ENCODE data around the gene GLOD5.

Gene GLOD5

GRCh38 chrX:48753708-48754228, 7.8 kb upstream of the GLOD5 start:
- H3K27ac ChIP-seq (ENCODE audit: insufficient read depth in 1 of 2, low read depth in 1 of 2, low read length in 2 of 2, poor library complexity in 1 of 2, severe bottlenecking in 2 of 2) = no peak overlapping the region
- H3K4me1 ChIP-seq (ENCODE audit: control extremely low read depth in 1 of 4, control insufficient read depth in 4 of 4, insufficient read depth in 4 of 4, low read length in 3 of 4) = no peaks in the 10 kb centered on the region
- H3K9me3 ChIP-seq (ENCODE audit: control extremely low read depth in 1 of 5, control insufficient read depth in 4 of 5, insufficient read depth in 2 of 5, low read depth in 1 of 5, low read length in 4 of 5) = no peaks in the 10 kb centered on the region
- no peak for DNase-seq
- no peak overlapping the region for H3K4me3 ChIP-seq (ENCODE audit: control insufficient read depth in 1 of 7, extremely low read depth in 1 of 7, insufficient read depth in 4 of 7, low read depth in 2 of 7, low read length in 6 of 7)
- peaks cover 0 to 4% (median 0%) of the 10 kb centered on the region in 5 experiments for H3K27me3 ChIP-seq (replicated peaks in 2 of 5; ENCODE audit: control insufficient read depth in 4 of 5, insufficient read depth in 5 of 5, low read length in 4 of 5)
- 79% methylated on average over 8 of the region's 8 CpGs for WGBS (ENCODE audit: insufficient coverage)
- CTCF ChIA-PET = no interaction called here
- H3K36me3 ChIP-seq (ENCODE audit: control insufficient read depth in 4 of 4, insufficient read depth in 4 of 4, low read length in 3 of 4) = no peaks in the 10 kb centered on the region
- POLR2A ChIA-PET = no interaction called here

- Histone ChIP-seq H3K27me3 (replicated peaks in 2 of 5; ENCODE audit: control insufficient read depth in 4 of 5, insufficient read depth in 5 of 5, low read length in 4 of 5) (peaks cover 0 to 4% (median 0%) of the 10 kb centered on the region in 5 experiments), H3K36me3 (ENCODE audit: control insufficient read depth in 4 of 4, insufficient read depth in 4 of 4, low read length in 3 of 4) (no peaks in the 10 kb centered on the region), H3K27ac (ENCODE audit: insufficient read depth in 1 of 2, low read depth in 1 of 2, low read length in 2 of 2, poor library complexity in 1 of 2, severe bottlenecking in 2 of 2) (no peak overlapping the region), H3K4me1 (ENCODE audit: control extremely low read depth in 1 of 4, control insufficient read depth in 4 of 4, insufficient read depth in 4 of 4, low read length in 3 of 4) (no peaks in the 10 kb centered on the region), H3K4me3 (ENCODE audit: control insufficient read depth in 1 of 7, extremely low read depth in 1 of 7, insufficient read depth in 4 of 7, low read depth in 2 of 7, low read length in 6 of 7) (no peak overlapping the region), H3K9me3 (ENCODE audit: control extremely low read depth in 1 of 5, control insufficient read depth in 4 of 5, insufficient read depth in 2 of 5, low read depth in 1 of 5, low read length in 4 of 5) (no peaks in the 10 kb centered on the region)
- CTCF ChIA-PET = no interaction called here
- POLR2A ChIA-PET = no interaction called here
- WGBS (ENCODE audit: insufficient coverage) = 78% methylated on average over 8 of the region's 8 CpGs
- no peak for DNase-seq
Measured at GRCh38 chrX:48754238-48754637, 7.3 kb upstream of the GLOD5 start.

GRCh38 chrX:48769230-48769629, 7.7 kb downstream of the GLOD5 start:
- CTCF ChIA-PET = interaction anchor here (0.8 kb wide), 1 partner anchor 14 kb away, joined by 3 read pairs; no protein-coding TSS in a partner anchor
- DNase-seq = no peak
- Histone ChIP-seq H3K9me3 (ENCODE audit: control extremely low read depth in 1 of 5, control insufficient read depth in 4 of 5, insufficient read depth in 2 of 5, low read depth in 1 of 5, low read length in 4 of 5) (no peaks in the 10 kb centered on the region), H3K27ac (ENCODE audit: insufficient read depth in 1 of 2, low read depth in 1 of 2, low read length in 2 of 2, poor library complexity in 1 of 2, severe bottlenecking in 2 of 2) (no peak overlapping the region), H3K36me3 (ENCODE audit: control insufficient read depth in 4 of 4, insufficient read depth in 4 of 4, low read length in 3 of 4) (no peaks in the 10 kb centered on the region), H3K4me1 (ENCODE audit: control extremely low read depth in 1 of 4, control insufficient read depth in 4 of 4, insufficient read depth in 4 of 4, low read length in 3 of 4) (peaks cover 0 to 3% (median 1%) of the 10 kb centered on the region in 4 experiments), H3K4me3 (ENCODE audit: control insufficient read depth in 1 of 7, extremely low read depth in 1 of 7, insufficient read depth in 4 of 7, low read depth in 2 of 7, low read length in 6 of 7) (no peak overlapping the region), H3K27me3 (replicated peaks in 2 of 5; ENCODE audit: control insufficient read depth in 4 of 5, insufficient read depth in 5 of 5, low read length in 4 of 5) (no peaks in the 10 kb centered on the region)
- WGBS (ENCODE audit: insufficient coverage) = 100% methylated on average over 2 of the region's 6 CpGs
- POLR2A ChIA-PET = no interaction called here

GRCh38 chrX:48770296-48770695, 8.7 kb downstream of the GLOD5 start:
- no peaks in the 10 kb centered on the region for H3K27me3 ChIP-seq (replicated peaks in 2 of 5; ENCODE audit: control insufficient read depth in 4 of 5, insufficient read depth in 5 of 5, low read length in 4 of 5)
- H3K27ac ChIP-seq (ENCODE audit: insufficient read depth in 1 of 2, low read depth in 1 of 2, low read length in 2 of 2, poor library complexity in 1 of 2, severe bottlenecking in 2 of 2) = no peak overlapping the region
- CTCF ChIA-PET = no interaction called here
- POLR2A ChIA-PET = no interaction called here
- H3K9me3 ChIP-seq (ENCODE audit: control extremely low read depth in 1 of 5, control insufficient read depth in 4 of 5, insufficient read depth in 2 of 5, low read depth in 1 of 5, low read length in 4 of 5) = no peaks in the 10 kb centered on the region
- H3K36me3 ChIP-seq (ENCODE audit: control insufficient read depth in 4 of 4, insufficient read depth in 4 of 4, low read length in 3 of 4) = no peaks in the 10 kb centered on the region
- no peak for DNase-seq
- 84% methylated on average over 6 of the region's 6 CpGs for WGBS (ENCODE audit: insufficient coverage)
- H3K4me1 ChIP-seq (ENCODE audit: control extremely low read depth in 1 of 4, control insufficient read depth in 4 of 4, insufficient read depth in 4 of 4, low read length in 3 of 4) = peaks cover 0 to 3% (median 1%) of the 10 kb centered on the region in 4 experiments
- no peak overlapping the region for H3K4me3 ChIP-seq (ENCODE audit: control insufficient read depth in 1 of 7, extremely low read depth in 1 of 7, insufficient read depth in 4 of 7, low read depth in 2 of 7, low read length in 6 of 7)

GRCh38 chrX:48772602-48773001, 11.1 kb downstream of the GLOD5 start:
- no peaks in the 10 kb centered on the region for H3K36me3 ChIP-seq (ENCODE audit: control insufficient read depth in 4 of 4, insufficient read depth in 4 of 4, low read length in 3 of 4)
- 92% methylated on average over 3 of the region's 6 CpGs for WGBS (ENCODE audit: insufficient coverage)

GRCh38 chrX:48776818-48777439, 15.4 kb downstream of the GLOD5 start:
- DNase-seq = no peak
- 82% methylated on average over 9 of the region's 13 CpGs for WGBS (ENCODE audit: insufficient coverage)
- Histone ChIP-seq H3K36me3 (ENCODE audit: control insufficient read depth in 4 of 4, insufficient read depth in 4 of 4, low read length in 3 of 4) (no peaks in the 10 kb centered on the region), H3K9me3 (ENCODE audit: control extremely low read depth in 1 of 5, control insufficient read depth in 4 of 5, insufficient read depth in 2 of 5, low read depth in 1 of 5, low read length in 4 of 5) (peaks cover 0 to 2% (median 0%) of the 10 kb centered on the region in 5 experiments), H3K27ac (ENCODE audit: insufficient read depth in 1 of 2, low read depth in 1 of 2, low read length in 2 of 2, poor library complexity in 1 of 2, severe bottlenecking in 2 of 2) (no peak overlapping the region), H3K4me1 (ENCODE audit: control extremely low read depth in 1 of 4, control insufficient read depth in 4 of 4, insufficient read depth in 4 of 4, low read length in 3 of 4) (no peaks in the 10 kb centered on the region), H3K27me3 (replicated peaks in 2 of 5; ENCODE audit: control insufficient read depth in 4 of 5, insufficient read depth in 5 of 5, low read length in 4 of 5) (no peaks in the 10 kb centered on the region), H3K4me3 (ENCODE audit: control insufficient read depth in 1 of 7, extremely low read depth in 1 of 7, insufficient read depth in 4 of 7, low read depth in 2 of 7, low read length in 6 of 7) (no peak overlapping the region)
- CTCF ChIA-PET = no interaction called here
- POLR2A ChIA-PET = no interaction called here

More at GRCh38 chrX:48772602-48773001, 11.1 kb downstream of the GLOD5 start:
- ChIA-PET CTCF (interaction anchor here (2.1 kb wide), 1 partner anchor 59 kb away, joined by 5 read pairs; no protein-coding TSS in a partner anchor), POLR2A (no interaction called here)
- Histone ChIP-seq H3K9me3 (ENCODE audit: control extremely low read depth in 1 of 5, control insufficient read depth in 4 of 5, insufficient read depth in 2 of 5, low read depth in 1 of 5, low read length in 4 of 5) (no peaks in the 10 kb centered on the region), H3K27ac (ENCODE audit: insufficient read depth in 1 of 2, low read depth in 1 of 2, low read length in 2 of 2, poor library complexity in 1 of 2, severe bottlenecking in 2 of 2) (no peak overlapping the region), H3K4me1 (ENCODE audit: control extremely low read depth in 1 of 4, control insufficient read depth in 4 of 4, insufficient read depth in 4 of 4, low read length in 3 of 4) (no peaks in the 10 kb centered on the region), H3K4me3 (ENCODE audit: control insufficient read depth in 1 of 7, extremely low read depth in 1 of 7, insufficient read depth in 4 of 7, low read depth in 2 of 7, low read length in 6 of 7) (no peak overlapping the region), H3K27me3 (replicated peaks in 2 of 5; ENCODE audit: control insufficient read depth in 4 of 5, insufficient read depth in 5 of 5, low read length in 4 of 5) (no peaks in the 10 kb centered on the region)
- DNase-seq = no peak

- Histone ChIP-seq H3K27me3 (replicated peaks in 2 of 5; ENCODE audit: control insufficient read depth in 4 of 5, insufficient read depth in 5 of 5, low read length in 4 of 5) (no peaks in the 10 kb centered on the region), H3K27ac (ENCODE audit: insufficient read depth in 1 of 2, low read depth in 1 of 2, low read length in 2 of 2, poor library complexity in 1 of 2, severe bottlenecking in 2 of 2) (no peak overlapping the region), H3K4me1 (ENCODE audit: control extremely low read depth in 1 of 4, control insufficient read depth in 4 of 4, insufficient read depth in 4 of 4, low read length in 3 of 4) (no peaks in the 10 kb centered on the region), H3K36me3 (ENCODE audit: control insufficient read depth in 4 of 4, insufficient read depth in 4 of 4, low read length in 3 of 4) (no peaks in the 10 kb centered on the region), H3K4me3 (ENCODE audit: control insufficient read depth in 1 of 7, extremely low read depth in 1 of 7, insufficient read depth in 4 of 7, low read depth in 2 of 7, low read length in 6 of 7) (no peak overlapping the region), H3K9me3 (ENCODE audit: control extremely low read depth in 1 of 5, control insufficient read depth in 4 of 5, insufficient read depth in 2 of 5, low read depth in 1 of 5, low read length in 4 of 5) (peaks cover 0 to 2% (median 0%) of the 10 kb centered on the region in 5 experiments)
- DNase-seq = no peak
- WGBS (ENCODE audit: insufficient coverage) = 82% methylated on average over 7 of the region's 7 CpGs
- POLR2A ChIA-PET = no interaction called here
- CTCF ChIA-PET = no interaction called here
Measured at GRCh38 chrX:48779399-48779798, 17.9 kb downstream of the GLOD5 start.
